ENCODE data around the gene KDM4B.

KDM4B gene

DNA sequence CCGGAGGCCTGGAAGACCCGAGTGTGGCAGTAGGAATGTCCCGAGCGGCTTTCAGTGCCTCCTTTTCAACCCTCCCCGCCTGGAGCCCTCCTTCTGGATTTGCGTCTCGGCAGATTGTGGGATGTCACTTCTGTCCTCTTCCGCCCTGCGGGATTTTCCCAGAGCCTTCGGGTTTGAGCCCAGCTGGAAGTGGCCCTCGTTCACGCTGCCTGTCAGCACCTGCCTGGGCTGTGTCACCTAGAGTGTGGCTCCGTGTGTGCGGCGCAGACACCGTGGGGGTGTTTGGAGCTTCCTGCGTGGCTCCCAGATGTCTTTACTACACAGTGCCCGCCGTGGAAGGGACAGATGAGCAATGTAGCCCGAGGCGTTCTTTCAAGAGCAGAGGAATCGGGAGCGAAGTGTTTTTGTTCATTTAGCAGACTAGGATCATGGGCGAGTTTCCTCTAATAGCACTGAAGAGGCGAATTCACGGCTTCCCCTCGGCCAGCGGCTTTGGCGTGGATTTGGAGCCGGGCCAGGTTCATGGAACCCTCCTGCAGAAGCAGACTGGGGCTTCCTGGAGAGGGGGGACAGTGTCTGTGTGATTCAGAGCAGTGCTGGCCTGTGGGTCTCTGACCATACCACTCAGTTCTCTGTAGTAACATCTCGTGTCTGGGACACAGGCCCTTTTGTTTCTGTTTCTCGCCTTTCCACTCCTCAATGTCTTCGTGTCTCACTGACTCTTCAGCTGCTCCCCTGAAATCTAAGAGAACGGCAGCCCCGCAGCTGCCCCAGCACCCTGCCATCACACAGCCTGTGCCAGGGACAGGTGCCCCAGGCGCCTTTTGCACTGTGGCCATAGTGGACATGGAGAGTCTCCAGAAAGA lies 68.0 kb downstream of the KDM4B start:
- peak; percentile 57 for DNase-seq

DNA sequence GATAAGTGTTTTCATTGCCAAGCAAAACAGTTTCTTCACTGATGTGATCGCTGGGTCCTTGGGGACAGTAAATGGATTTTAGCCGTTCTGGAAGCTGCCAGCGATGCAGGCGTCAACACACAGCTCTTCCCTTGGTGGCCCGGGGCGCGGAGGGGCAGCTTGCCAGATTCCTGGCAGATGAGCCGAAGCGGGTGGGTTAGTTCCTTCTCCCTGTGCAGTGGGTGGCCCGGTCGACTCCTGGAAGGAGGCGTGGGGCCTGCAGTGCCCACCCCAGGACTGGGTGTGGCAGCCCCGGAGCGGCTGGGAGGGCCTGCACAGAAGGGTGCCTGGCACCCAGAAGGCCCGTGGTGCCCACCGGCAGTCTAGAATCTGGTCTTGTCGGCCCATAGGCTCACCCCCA lies 69.0 kb downstream of the KDM4B start:
- DNase-seq, result no peak

DNA sequence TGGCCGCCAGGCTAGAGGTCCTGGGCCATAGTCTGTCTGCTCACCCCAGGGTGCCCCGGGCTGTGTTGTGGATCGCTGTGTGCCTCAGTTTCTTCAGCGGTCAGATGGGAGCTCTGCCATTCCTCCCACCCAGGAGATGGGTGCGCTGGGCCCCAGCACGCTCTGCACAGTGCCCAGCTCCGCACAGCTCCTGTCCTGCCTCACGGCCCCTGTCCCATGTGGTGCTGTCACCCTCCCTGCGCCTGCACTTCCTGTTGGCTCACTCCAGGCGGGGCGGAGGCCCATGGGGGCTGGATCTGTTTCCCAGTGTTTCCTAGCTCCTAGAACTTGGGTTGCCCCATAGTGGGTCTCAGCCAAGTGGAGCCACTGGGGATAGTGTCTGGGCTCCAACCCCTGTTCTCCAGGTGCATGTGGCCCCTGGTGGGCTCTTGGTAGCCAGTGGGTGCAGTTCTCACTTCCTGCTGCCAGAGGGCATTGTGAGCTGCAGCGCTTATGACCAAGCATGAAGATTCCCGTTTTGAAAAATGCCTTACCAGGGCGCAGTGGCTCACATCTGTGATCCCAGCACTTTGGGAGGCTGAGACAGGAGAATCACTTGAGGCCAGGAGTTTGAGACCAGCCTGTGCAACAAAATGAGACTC lies 69.8 kb downstream of the KDM4B start:
- DNase-seq, result peak; percentile 38

DNA sequence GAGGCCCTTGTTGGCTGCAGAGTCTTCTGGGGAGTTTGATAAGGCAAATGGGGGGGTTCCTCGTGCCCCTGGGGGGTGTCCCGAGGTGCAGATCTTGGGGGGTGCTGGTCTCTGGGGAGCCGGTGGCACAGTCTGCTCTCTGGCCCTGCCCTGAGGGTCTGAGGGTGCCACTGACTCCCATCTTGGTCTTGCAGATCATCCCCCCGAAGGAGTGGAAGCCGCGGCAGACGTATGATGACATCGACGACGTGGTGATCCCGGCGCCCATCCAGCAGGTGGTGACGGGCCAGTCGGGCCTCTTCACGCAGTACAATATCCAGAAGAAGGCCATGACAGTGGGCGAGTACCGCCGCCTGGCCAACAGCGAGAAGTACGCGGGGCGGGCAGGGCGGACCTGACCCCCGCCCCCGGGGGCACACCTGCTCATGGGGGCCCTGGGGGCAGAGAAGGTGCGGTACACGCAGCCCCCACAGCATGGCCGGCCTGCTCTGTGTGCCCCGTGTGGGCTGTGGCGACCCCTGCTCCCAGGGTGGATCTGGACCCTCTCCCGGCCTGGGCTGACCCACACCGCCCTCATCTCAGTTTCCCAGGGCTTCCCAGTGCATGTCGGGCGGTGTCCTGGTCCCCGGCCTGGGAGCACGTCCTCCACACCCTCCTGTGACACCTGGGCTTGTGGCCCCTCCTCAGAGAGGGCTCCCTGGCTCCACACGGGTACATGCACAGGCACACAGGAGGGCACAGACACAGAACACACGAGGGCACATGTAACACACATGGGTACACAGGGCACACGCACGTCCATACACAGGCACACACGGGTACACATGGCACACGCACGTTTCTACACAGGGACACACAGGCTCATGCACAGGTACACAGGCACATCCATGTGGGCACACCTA lies 71.0 kb downstream of the KDM4B start:
- DNase-seq, result no peak

DNA sequence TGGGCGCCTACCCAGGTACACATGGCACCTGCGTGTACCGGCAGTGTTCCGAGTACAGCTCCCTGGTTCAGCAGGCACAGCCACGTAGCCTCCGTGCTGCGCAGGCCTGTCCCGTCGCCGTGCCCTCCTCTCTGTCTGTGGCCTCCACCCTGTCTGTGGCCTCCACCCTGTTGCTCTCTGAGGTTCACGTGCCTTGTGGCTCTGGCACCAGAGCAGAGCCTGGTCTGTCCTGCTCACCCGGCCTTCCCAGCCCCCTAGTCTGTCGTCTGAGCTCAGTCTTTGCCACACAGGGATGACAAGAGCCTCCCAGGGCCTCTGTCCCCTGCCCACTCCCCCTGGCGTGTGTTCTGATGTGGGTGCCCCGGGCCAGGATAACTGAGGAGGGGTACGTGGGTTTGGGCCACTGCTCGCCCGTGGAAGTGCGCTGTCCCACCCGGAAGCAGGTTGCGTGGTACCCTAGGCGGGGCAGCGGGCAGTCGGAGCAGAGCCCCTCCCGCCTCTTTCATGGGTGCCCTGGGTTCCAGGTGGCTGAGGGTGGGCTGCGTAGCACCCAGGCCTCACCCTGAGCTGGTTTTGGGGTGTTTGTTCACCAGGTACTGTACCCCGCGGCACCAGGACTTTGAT lies 71.7 kb downstream of the KDM4B start:
- no peak for DNase-seq

DNA sequence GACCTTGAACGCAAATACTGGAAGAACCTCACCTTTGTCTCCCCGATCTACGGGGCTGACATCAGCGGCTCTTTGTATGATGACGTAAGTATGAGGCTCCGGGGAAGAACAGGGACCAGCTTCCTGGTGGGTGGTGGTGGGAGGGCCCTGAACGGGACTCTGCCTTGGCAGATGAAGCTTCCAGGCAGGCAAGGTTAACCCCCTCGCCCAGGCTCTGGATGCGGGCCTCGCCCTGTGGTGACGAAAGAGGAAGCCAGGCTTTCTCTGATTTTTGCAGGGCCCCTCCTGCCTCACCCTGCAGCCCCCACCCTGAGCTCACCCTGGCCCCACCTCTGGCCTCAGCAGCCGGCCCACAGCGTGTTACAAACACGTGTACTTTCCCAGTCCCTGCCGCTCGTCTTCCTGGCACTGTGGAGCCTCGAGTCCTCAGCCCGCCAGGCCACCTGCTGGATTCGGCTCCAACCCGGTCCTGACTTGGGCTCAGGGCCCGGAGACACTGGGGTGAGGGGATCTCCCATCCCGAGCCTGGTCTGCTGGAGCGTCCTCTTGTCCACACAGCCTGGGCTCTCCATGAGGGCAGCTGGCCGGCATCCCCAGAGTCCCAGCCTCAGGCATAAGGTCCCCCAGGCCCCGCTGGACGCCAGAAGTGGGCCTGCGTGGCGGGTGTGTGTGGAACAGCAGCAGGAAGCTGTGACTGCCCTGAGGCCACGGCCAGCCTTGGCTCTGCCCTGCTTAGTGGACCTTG lies 72.4 kb downstream of the KDM4B start:
- no peak for DNase-seq

DNA sequence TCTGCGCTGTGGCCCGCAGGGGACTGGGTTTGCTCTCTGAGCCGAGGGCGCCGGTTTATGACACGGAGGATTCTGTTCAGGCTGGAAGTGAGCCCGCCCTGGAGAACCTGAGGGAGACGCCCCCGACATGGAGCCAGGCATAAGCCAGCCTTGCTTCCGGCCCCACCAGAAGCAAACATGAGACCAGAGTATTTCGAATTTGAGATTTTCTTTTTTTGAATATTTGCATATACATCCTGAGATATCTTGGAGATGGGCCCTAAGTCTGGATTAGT lies 72.9 kb downstream of the KDM4B start:
- no peak for DNase-seq

DNA sequence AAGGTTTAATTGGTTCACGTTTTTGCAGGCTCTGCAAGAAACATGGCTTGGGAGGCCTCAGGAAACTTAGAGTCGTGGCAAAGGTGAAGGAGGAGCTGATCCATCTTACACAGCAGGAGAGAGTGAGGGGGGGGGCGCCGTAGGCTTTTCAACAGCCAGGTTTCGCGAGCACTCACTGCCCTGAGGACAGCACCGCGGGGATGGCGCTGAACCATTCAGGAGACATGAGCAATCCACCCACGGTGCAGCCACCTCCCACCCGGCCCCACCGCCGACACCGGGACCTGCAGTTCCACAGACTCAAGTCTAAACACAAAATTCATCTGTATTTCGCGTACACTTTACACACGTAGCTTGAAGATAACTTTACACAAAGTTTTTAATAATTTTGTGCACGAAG lies 73.6 kb downstream of the KDM4B start:
- DNase-seq, result no peak

DNA sequence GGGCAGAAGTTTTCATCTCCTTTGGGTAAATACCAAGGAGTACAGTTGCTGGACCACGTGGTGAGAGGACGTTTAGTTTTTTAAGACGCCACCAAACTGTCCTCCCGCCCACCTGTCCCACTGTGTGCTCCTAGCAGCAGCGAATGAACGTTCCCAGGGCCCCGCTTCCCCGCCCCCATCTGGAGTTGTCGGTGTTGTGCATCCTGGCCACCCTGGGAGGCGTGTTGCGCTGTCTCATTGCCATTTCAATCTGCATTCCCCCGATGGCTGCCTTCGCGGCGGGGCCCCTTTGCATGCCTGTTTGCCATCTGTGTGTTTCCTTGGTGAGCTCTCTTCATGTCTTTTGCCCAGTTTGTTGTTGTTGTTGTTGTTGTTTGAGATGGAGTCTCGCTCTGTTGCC lies 76.1 kb downstream of the KDM4B start:
- no peak for DNase-seq

DNA sequence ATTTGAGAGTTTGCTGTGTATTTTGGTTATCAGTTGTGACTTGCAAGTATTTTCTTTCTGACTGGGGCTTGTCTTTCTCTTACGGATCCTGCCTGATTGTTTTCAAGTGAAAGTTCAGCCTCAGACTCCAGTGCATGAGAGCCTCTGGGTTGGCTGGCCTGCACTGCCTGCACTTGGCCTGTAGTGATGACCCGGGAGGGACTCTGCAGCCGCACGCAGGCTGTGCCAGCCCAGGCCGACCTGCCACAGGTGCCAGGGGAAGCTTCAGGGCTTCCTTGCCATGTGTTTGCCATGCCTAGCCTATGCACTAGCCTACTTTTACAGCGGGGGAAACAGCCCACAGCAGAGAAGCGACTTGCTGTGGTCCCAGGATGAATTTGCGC lies 77.0 kb downstream of the KDM4B start:
- no peak for DNase-seq

DNA sequence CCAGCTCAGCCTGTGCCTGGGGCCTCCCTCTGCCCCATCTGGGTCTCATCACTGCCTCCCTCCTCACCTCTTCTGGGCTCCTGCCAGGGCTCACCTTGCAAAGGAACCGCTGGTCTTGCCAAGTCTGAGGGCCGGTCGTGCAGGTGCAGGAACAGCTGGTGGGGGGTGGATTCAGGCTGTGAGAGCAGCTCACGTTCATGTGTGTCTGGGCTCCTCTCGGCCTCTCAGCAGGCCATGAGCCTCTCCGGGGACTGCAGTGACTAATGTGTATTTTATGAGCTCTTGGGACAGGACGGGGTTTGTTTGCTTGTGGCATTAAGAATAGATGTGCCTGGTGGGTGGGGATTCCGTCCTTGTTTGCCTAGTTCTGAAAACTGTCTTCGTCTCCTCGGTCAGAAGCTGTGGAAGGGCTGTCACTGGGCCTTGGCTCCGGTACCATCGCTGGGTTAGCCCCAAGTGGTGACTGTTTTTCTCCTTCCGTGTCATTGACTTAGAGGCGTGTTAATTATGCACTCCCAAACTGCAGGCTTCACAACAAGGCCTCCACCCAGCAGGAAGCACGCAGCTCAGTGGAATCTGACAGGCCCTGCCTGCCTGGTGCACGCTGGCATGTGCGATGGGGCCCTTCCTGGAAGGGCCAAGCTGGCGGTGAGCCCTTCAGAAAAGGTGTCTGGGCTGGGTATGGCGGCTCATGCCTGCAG lies 77.6 kb downstream of the KDM4B start:
- DNase-seq, result peak; percentile 31

DNA sequence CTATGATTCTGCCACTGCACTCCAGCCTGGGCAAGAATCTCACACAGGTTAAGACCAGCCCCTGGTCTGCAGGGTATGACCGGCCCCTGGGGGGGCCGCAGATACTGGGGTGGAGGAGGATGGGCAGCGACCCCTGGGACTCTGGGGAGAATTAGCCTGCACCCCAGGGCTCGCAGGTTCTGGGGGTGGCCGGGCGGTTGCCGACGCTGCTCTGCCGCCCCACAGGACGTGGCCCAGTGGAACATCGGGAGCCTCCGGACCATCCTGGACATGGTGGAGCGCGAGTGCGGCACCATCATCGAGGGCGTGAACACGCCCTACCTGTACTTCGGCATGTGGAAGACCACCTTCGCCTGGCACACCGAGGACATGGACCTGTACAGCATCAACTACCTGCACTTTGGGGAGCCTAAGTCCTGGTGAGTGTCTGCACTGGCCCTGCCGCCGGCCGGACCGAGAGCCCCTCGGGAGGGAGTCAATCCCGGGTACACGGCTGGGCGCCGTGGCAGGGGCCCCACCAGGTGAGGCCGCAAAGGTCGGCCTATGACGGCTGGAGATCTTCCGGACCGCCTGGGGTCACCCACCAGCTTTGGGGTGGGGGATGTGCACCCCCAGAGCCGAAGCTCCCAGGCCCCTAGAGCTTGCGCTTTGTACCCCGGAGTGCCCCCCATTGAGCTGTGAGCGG lies 78.5 kb downstream of the KDM4B start:
- DNase-seq, result no peak

DNA sequence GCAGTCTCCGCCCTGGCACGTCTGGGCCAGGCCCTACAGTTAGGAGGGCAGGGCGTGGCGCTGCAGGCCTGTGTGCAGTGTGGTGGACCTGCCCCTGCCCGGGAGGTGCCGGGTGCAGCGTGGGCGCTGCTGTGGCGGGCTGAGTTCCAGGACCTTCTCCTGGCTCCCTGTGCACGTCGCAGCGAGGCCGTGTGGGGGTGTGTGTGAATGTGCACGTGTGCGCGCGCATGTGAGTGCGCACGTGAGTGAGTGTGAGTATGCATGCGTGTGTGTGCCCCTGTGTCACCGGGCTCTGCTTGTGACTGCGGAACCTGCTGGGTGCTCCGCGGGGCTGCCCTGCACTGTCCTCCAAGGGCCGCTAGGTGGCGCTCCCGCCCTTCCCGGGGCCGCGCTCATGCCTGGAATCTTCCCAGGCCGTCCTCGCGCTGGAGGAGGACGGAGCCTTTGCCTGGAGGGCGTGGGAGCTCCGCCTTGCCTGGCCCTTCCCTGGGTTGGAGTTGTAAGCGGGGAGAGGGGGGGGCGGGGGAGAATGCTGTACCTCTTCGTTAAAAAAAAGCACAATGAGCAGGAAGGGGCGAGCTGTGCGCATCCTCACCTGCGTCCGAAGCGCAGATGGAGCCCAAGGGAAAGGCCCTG lies 79.3 kb downstream of the KDM4B start:
- peak; percentile 73 for DNase-seq

DNA sequence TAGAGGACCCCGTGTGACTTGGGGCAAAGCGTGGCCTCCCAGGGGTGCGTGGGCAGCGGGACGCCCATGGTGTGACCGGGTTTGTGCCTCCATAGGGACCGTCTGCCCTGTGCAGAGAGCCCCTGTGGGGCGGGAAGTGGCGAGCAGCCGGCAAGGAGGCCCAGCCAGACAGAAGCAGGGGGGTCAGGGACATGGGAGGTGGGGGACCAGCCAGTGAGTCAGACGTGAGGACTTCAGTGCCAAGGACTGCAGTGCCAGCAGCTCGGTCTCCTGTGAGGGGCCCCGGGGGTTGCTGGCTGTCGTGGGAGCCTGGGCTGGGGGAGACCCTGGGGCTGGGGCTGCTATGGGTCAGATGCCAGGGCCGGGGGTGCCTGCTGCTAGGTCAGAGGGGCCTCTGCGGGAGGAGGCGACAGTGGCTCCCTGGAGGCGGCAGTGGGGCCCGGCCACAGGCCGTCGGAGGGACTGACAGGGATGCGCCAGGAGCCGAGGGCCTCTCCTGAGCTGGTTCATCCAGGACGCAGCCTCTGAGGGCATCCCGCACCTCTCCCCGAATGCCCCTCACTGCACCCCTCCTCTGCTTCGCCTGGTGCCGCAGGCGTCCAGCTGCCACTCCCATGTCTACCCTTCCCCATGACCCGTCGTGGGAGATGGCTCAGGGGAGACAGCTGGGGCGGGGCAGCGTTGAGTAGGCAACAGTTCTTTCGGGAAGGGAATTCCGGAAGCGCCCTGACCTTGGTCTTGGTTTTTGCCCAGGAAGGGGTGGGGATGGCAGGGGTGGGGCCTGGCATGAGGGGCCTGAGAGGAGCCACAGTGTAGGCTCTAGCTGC lies 80.0 kb downstream of the KDM4B start:
- DNase-seq, result peak; percentile 72

DNA sequence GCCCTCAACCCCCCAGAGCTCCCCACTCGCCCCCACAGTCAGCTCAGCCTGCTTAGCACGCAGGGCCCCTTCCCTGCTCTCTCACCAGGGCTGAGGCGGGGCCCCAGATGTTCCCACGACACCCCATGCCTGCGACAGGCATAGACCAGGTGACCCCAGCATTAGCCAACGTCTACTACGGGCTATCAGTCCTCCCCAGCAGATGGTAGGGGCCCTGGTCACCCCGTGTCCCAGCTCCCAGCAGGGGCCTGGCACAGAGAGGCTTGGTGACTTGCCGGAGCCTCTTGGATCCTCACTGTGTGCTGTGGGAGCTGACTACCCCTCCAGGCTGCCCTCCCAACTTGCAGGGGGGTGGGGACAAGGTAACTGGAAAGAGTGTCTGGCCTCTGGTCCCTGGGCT lies 80.6 kb downstream of the KDM4B start:
- no peak for DNase-seq

DNA sequence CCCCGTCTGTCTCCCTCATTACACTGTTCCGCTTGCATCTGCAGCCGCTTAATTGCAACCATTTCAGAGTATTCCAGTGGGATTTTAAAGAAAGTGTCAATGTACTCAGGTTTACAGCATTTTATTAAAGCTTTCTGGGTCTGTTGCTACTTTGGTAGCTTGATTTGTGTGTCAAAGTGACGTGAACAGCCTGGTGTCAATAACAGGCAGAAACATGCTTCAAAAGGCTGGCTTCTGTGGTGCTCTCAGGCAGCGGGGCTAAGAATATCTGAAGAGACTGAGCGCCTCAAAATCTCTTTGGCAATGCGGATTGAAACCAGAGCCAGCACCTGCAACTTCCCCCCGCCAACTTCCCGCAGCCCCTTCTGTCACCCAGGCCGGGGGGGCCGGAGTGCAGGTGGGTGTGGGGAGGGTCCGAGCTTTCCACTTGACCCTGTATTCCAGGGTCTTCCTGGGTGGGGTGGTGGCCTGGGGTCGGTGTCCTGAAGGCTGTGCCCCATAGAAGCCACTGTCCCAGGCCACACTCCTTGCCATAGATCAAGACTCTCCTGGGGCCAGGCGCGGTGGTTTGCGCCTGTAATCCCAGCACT lies 81.2 kb downstream of the KDM4B start:
- no peak for DNase-seq

DNA sequence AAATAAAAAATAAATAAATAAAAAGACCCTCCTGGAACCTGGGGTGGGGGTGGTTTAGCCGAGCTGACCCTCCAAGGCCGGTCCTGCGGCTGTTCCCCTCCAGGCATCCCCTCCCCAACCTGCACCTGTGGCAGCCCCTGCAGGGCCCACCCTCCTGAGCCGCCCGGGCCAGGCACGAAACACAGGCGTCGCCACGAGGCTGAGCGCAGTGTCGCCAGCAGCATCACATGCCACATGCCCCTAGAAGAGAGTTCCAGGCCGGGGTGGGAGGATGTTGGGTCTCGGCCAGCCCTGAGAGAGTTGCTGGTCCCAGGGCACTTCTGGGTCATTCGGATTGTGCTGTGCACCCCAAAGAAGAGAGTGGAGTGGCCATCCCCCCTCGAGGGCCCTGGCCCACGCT lies 82.0 kb downstream of the KDM4B start:
- DNase-seq, result no peak

DNA sequence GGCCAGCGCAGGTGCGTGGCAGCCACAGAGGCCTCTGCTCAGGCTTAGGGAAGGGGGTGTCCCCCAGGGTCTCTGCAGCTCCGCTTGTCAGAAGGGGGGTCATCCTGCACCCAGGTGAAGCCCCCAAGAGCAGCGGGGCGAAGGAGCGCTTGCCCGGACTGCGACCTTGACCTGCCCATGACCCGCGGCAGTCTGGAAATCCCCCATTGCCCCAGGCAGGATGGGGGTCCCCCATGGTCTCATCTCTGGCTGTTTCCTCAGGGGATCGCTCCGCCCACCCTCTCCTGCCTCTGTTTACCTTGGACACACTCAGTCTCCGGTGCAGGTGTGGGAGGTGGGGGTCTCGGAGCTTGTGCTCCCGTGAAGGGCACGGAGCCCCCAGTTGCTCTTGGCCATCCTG lies 82.7 kb downstream of the KDM4B start:
- no peak for DNase-seq

DNA sequence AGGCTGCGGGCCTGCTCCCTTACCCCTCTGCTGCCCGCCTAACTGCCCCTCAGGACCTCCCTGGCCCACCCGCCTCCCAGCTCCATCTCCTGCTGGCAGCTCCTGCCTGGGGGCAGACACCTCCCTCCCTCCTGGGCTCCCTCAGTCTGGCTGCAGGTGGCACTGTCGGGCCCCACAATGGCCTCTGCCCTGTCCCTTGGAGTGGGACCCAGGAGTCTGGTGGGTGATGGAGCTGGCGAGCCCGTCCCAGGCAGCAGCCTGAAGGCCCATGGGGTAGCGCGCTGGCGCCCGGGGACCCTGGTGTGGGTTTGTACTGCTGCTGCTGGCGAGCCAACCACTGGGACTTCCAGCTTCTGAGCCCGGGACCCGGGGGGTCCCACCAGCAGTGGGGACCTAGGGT lies 83.6 kb downstream of the KDM4B start:
- DNase-seq, result no peak

All from fibroblast of upper back skin (primary cell).